DND-41 (cell line): ENCODE results near the gene PER1.

Source experiments
- CTCF ChIP-seq: IDR thresholded peaks from 2 replicates; pipeline ENCODE4 v1.5.1; 2012; ENCODE audit warnings: borderline replicate concordance, low read length, moderate library complexity, mild to moderate bottlenecking; ENCODE audit not compliant: poor library complexity, severe bottlenecking; ENCODE audit errors: extremely low read depth
- EZH2 ChIP-seq: IDR thresholded peaks from 3 replicates; pipeline ENCODE4 v1.6.1; 2012; ENCODE audit warnings: borderline replicate concordance, low read depth, mild to moderate bottlenecking, moderate library complexity, low read length, inconsistent platforms; ENCODE audit not compliant: severe bottlenecking

DNA sequence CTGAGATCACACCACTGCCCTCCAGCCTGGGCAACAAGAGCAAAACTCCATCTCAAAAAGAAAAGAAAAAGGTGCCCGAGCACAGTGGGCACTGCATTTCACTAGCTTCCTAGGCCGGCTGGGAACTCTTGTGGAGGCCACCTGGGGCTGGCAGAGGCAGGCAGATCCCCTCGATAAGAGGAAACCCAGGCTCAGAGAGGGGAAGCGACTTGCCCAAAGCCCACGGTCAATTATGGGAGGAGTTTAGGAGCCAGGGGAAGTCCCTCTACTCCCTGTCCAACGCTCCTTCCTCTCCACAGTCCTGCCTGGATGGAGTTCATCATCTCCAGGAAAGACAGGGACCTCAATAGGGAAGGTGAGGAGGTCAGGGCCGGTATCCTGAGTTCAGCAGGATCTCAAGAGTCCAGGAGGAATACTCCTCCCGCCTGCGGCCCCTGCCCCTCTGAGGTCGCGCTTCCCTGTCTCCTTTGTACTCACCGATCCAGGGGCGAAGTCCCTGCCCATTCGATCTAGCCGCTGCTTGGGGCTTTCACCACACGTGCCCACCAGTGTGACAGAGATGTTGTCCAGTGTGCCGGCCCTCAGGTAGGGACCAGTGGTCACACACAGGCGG, 34.7 kb downstream of the PER1 start:
- TF ChIP-seq EZH2 (no peak), CTCF (no peak)
